Activated T-helper 1 cell treated with Interleukin-2 at 50 U/mL for 16 hours (primary cell): ENCODE results near the gene LINC00632.

ENCODE experiments used
- DNase-seq: peaks from one replicate; pipeline ENCODE4 v3.0.0-alpha.2; 2020; ENCODE audit warnings: low read depth

Gene LINC00632

GRCh38 chrX:140765043-140765784, 55.7 kb downstream of the LINC00632 start:
- DNase-seq: no peak

GRCh38 chrX:140766024-140766611, 56.6 kb downstream of the LINC00632 start:
- no peak for DNase-seq

GRCh38 chrX:140767646-140768045, 58.1 kb downstream of the LINC00632 start:
- no peak for DNase-seq

GRCh38 chrX:140775211-140775610, 65.7 kb downstream of the LINC00632 start:
- no peak for DNase-seq

GRCh38 chrX:140776320-140776719, 66.8 kb downstream of the LINC00632 start:
- no peak for DNase-seq

DNA sequence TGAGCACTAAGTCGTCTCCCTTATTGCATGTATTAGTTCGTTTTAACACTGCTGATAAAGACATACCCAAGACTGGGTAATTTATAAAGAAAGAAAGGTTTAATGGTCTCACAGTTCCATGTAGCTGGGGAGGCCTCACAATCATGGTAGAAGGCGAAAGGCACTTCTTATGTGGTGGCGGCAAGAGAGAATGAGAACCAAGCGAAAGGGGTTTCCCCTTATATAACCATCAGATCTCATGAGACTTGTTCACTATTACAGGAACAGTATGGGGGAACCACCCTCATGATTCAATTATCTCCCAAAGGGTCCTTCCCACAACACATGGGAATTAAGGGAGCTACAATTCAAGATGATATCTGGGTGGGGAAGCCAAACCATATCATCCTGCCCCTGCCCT, 85.1 kb downstream of the LINC00632 start:
- no peak for DNase-seq

DNA sequence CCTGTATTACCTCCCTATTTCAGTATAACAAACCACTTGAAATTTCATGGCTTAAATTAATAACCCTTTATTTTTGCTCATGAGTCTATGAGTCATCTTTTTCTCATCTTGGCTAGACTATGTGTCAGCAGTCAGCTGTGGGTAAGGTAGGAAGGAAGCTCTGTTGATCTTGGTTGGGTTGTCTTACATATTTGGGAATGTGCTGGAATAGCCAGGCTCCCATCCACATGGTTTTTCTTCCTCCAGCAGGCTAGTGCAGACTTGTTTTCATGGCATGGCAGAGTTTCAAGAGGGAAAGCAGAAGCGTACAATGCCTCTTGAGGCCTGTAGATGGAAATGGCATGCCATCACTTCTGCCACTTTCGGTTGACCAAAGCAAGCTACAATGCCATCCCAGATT, 89.7 kb downstream of the LINC00632 start:
- no peak for DNase-seq

GRCh38 chrX:140804292-140804691, 94.7 kb downstream of the LINC00632 start:
- no peak for DNase-seq

- DNase-seq: no peak
Observed at GRCh38 chrX:140815868-140816267, 106.3 kb downstream of the LINC00632 start.

DNA sequence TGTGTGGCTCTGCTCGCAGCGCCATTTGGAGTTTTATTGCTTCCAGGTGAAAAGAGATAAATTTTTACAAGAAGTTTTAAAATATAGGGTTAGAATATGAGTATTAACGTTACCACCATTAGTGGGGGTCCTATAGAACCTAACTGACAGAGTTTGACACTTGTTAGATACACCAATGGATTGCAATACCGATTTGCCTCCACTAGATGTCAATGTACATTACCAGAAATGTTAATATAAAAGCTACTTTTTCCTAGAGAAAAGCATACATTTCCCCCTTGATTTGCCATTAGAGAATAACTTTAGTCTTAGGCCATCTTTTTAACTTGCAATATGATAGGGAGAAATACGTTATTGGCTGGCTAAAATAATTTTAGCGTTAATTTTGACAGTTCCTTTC, 108.4 kb downstream of the LINC00632 start:
- DNase-seq: no peak

- DNase-seq: no peak
Observed at GRCh38 chrX:140821280-140821679, 111.7 kb downstream of the LINC00632 start.

DNA sequence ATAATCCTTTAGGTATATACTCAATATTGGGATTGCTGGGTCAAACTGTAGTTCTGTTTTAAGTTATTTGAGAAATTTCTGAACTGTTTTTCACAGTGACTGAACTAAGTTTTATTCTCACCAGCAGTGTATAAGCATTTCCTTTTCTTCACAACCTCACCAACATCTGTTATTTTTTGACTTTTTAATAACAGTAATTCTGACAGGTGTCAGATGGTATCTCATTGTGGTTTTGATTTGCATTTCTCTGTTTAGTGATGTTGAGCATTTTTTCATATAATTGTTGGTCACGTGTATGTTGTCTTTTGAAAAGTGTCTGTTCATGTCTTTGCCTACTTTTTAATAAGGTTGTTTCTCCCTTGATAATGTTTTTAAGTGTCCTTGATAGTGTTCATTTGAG, 112.6 kb downstream of the LINC00632 start:
- no peak for DNase-seq

GRCh38 chrX:140822861-140823260, 113.3 kb downstream of the LINC00632 start:
- no peak for DNase-seq

DNA sequence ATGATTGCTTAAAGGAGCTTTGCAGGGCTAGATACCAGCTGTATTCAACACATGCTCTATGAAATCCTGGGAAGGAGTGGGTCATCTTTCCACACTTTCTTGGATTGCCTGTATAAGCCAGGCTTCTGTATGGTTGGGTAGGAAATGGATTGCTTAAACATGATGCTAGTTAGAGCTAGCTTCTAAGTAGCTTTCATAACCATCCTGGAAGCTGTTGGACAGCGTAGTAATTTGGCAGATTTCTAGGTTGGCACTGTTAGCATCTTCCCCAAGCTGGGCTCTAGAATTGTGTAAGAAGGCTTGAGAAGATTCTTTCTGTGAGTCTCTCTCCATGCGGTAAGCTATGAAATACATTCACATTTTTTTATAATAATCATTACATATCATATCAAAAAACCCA, 127.3 kb downstream of the LINC00632 start:
- no peak for DNase-seq
